ENCODE measurements around the gene AAGAB. TPM values are rescaled to one million over a fixed set of nuclear protein-coding genes. Genes with fewer than 3 reads are reported as not detected.

The AAGAB gene
- total RNA-seq, 1 experiment from 2014 or later = 102 TPM

GRCh38 chr15:67276666-67277065 lies 22.2 kb upstream of the AAGAB start:
- ChIA-PET POLR2A (no interaction called here), CTCF (no interaction called here)
- in situ Hi-C loops (cut with HindIII; ENCODE audit: low pct_unique_long_range_greater_than_20kb, low sequenced_read_pairs) (no loop called here), intact Hi-C loops (cut with micrococcal nuclease; ENCODE audit: unreplicated experiment) (no loop called here)
- H3K4me1 ChIP-seq (ENCODE audit: control insufficient read depth, insufficient read depth, low read length) = no peaks in the 10 kb centered on the region
- ATAC-seq (no peak), DNase-seq (ENCODE audit: low read depth, low spot score) (no peak)
- H3K4me3 ChIP-seq (ENCODE audit: low read depth in 2 of 2, low read length in 2 of 2) = no peak overlapping the region
- BruUV-seq (replicated peaks) = no TSS peak
- TF ChIP-seq CTCF (IDR thresholded peaks at IDR 0.05) = no peak
- TF ChIP-seq, protein P1, sequence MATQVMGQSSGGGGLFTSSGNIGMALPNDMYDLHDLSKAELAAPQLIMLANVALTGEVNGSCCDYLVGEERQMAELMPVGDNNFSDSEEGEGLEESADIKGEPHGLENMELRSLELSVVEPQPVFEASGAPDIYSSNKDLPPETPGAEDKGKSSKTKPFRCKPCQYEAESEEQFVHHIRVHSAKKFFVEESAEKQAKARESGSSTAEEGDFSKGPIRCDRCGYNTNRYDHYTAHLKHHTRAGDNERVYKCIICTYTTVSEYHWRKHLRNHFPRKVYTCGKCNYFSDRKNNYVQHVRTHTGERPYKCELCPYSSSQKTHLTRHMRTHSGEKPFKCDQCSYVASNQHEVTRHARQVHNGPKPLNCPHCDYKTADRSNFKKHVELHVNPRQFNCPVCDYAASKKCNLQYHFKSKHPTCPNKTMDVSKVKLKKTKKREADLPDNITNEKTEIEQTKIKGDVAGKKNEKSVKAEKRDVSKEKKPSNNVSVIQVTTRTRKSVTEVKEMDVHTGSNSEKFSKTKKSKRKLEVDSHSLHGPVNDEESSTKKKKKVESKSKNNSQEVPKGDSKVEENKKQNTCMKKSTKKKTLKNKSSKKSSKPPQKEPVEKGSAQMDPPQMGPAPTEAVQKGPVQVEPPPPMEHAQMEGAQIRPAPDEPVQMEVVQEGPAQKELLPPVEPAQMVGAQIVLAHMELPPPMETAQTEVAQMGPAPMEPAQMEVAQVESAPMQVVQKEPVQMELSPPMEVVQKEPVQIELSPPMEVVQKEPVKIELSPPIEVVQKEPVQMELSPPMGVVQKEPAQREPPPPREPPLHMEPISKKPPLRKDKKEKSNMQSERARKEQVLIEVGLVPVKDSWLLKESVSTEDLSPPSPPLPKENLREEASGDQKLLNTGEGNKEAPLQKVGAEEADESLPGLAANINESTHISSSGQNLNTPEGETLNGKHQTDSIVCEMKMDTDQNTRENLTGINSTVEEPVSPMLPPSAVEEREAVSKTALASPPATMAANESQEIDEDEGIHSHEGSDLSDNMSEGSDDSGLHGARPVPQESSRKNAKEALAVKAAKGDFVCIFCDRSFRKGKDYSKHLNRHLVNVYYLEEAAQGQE (IDR thresholded peaks at IDR 0.05; ENCODE audit: insufficient read depth in 1 of 2, low read depth in 2 of 2, low read length in 1 of 2) = no peak
- TF ChIP-seq POLR2AphosphoS5 (IDR thresholded peaks at IDR 0.05; ENCODE audit: low read depth, low read length) = no peak
- no peak for TF ChIP-seq SIN3A (IDR thresholded peaks at IDR 0.05; ENCODE audit: borderline replicate concordance, insufficient read depth, low read depth, low read length)
- no peak for TF ChIP-seq TCF7L2 (IDR thresholded peaks at IDR 0.05; ENCODE audit: low read depth, low read length)
- H3K36me3 ChIP-seq (ENCODE audit: control insufficient read depth, insufficient read depth, low read length) = no peaks in the 10 kb centered on the region
- H3K27me3 ChIP-seq (ENCODE audit: control insufficient read depth, insufficient read depth, low read length) = no peaks in the 10 kb centered on the region
- H3K9me3 ChIP-seq (ENCODE audit: control insufficient read depth, insufficient read depth, low read depth, low read length) = no peaks in the 10 kb centered on the region
- no peak overlapping the region for H3K27ac ChIP-seq (ENCODE audit: low read length)

DNA sequence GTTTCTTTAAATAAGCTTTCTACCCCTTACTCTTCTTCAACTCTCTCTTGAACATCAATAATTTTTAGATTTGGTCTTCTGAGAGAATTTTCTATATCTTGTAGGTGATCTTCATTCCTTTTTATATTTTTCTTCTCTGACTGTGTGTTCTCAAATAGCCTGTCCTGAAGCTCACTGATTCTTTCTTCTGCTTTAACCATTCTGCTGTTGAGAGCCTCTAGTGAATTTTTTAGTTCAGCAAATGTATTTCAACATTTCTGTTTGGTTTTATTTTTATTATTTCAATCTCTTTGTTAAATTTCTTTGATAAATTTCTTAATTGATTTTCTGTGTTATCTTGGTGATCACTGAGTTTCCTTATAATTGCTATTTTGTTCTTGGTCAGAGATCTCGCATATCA lies 19.8 kb upstream of the AAGAB start:
- ATAC-seq = no peak
- no peak for DNase-seq (ENCODE audit: low read depth, low spot score)
- Histone ChIP-seq H3K4me1 (ENCODE audit: control insufficient read depth, insufficient read depth, low read length) (no peaks in the 10 kb centered on the region), H3K9me3 (ENCODE audit: control insufficient read depth, insufficient read depth, low read depth, low read length) (no peaks in the 10 kb centered on the region), H3K27ac (ENCODE audit: low read length) (no peak overlapping the region), H3K27me3 (ENCODE audit: control insufficient read depth, insufficient read depth, low read length) (no peaks in the 10 kb centered on the region), H3K4me3 (ENCODE audit: low read depth in 2 of 2, low read length in 2 of 2) (no peak overlapping the region), H3K36me3 (ENCODE audit: control insufficient read depth, insufficient read depth, low read length) (no peaks in the 10 kb centered on the region)
- POLR2A ChIA-PET = no interaction called here
- intact Hi-C loops (cut with micrococcal nuclease; ENCODE audit: unreplicated experiment) = no loop called here
- TF ChIP-seq SIN3A (IDR thresholded peaks at IDR 0.05; ENCODE audit: borderline replicate concordance, insufficient read depth, low read depth, low read length) = no peak
- TF ChIP-seq, protein P1 (IDR thresholded peaks at IDR 0.05; ENCODE audit: insufficient read depth in 1 of 2, low read depth in 2 of 2, low read length in 1 of 2) = no peak
- TF ChIP-seq POLR2AphosphoS5 (IDR thresholded peaks at IDR 0.05; ENCODE audit: low read depth, low read length) = no peak
- TF ChIP-seq TCF7L2 (IDR thresholded peaks at IDR 0.05; ENCODE audit: low read depth, low read length) = no peak
- no peak for TF ChIP-seq CTCF (IDR thresholded peaks at IDR 0.05)
- in situ Hi-C loops (cut with HindIII; ENCODE audit: low pct_unique_long_range_greater_than_20kb, low sequenced_read_pairs) = no loop called here
- CTCF ChIA-PET = no interaction called here
- BruUV-seq (replicated peaks) = no TSS peak

All from Panc1 (cell line).